Adipocyte (in vitro differentiated cells): Measurements from ENCODE around the gene GCSH.

Experiments
- DNase-seq: peaks from one replicate; pipeline ENCODE4 v3.0.0-alpha.2; 2015; ENCODE audit warnings: low read depth
- H3K27me3 ChIP-seq: replicated peaks from 2 replicates; pipeline ENCODE4 v1.7.0; 2013; ENCODE audit warnings: mild to moderate bottlenecking, low read length, moderate library complexity; ENCODE audit not compliant: control insufficient read depth, insufficient read depth
- H3K36me3 ChIP-seq: 2 replicates; pipeline ENCODE4 v1.7.0; 2013; ENCODE audit warnings: low read length, mild to moderate bottlenecking, moderate library complexity; ENCODE audit not compliant: control insufficient read depth, insufficient read depth, severe bottlenecking
- H3K4me1 ChIP-seq: 2 replicates; pipeline ENCODE4 v1.7.0; 2013; ENCODE audit warnings: mild to moderate bottlenecking, low read length, moderate library complexity; ENCODE audit not compliant: control insufficient read depth, insufficient read depth
- H3K4me3 ChIP-seq: 2 replicates; pipeline ENCODE4 v1.7.0; 2013; ENCODE audit warnings: mild to moderate bottlenecking, low read length, moderate library complexity
- H3K9ac ChIP-seq: 2 replicates; pipeline ENCODE4 v1.7.0; 2013; ENCODE audit warnings: mild to moderate bottlenecking, low read length, moderate library complexity
- H3K9me3 ChIP-seq: 2 replicates; pipeline ENCODE4 v1.7.0; 2013; ENCODE audit warnings: mild to moderate bottlenecking, low read length, moderate library complexity; ENCODE audit not compliant: control insufficient read depth

Gene GCSH

DNA sequence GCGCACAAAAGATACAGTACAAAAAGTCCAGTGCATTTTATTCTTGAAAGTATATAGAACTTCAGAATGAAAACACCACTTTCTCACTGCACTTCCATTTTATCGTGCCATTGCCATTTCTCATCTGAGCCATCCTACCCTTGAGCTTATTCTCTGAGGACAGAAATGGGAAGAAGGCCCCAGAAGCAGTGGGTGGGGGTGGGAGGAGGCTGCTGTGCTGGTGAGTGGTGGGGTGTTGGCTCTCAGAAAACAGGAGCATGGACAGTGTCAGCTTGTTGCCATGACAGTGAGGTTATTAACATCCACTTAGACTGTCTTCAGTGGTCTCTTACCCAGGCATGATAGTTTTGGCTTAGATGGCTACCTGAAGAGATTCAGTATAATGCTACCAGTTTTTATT is 56.1 kb downstream of the GCSH start:
- Histone ChIP-seq H3K4me3 (no peak overlapping the region), H3K36me3 (peaks cover 40% of the 10 kb centered on the region), H3K9me3 (no peaks in the 10 kb centered on the region), H3K27me3 (no peaks in the 10 kb centered on the region), H3K9ac (no peak overlapping the region), H3K4me1 (peaks cover 8% of the 10 kb centered on the region)
- DNase-seq, result no peak

DNA sequence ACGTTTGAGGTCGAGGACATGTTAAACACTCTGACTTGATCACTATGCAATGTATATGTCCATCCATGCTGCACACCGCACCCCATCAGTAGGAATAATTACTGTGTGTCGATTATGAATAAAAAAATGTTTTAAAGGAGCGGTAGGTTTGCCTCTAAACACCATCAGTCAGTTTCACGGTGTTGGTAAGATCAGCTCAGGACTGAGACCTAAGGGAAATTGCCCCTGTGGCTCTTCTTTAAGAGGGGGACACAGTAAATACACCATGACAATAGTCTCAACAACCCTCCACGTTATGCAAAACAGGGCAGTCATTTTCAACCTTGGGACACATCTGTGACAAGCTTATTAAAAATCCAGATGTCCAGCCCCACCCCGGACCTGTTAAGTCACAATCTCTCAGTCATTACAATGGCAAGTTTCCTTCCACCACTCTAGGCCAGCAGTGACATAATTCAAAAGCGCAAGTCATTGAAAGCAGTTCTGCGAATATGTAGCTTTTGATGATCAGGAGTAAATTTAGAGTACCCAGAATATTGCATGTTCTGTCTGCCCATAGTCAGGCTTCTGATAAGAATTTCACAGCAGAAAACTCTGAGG is 59.3 kb downstream of the GCSH start:
- peak overlapping the region; percentile 83 for H3K4me3 ChIP-seq
- peaks cover 8% of the 10 kb centered on the region for H3K4me1 ChIP-seq
- H3K27me3 ChIP-seq, result no peaks in the 10 kb centered on the region
- H3K36me3 ChIP-seq, result peaks cover 7% of the 10 kb centered on the region
- DNase-seq, result peak; percentile 27
- H3K9ac ChIP-seq, result peak overlapping the region; percentile 91
- no peaks in the 10 kb centered on the region for H3K9me3 ChIP-seq

- H3K27me3 ChIP-seq, result no peaks in the 10 kb centered on the region
- H3K4me3 ChIP-seq, result peak overlapping the region; percentile 83
- no peaks in the 10 kb centered on the region for H3K9me3 ChIP-seq
- peak overlapping the region; percentile 91 for H3K9ac ChIP-seq
- H3K4me1 ChIP-seq, result peaks cover 8% of the 10 kb centered on the region
- H3K36me3 ChIP-seq, result peaks cover under 1% of the 10 kb centered on the region
- DNase-seq, result peak; percentile 64
These were observed 60.0 kb downstream of the GCSH start for GRCh38 chr16:81035975-81036750.

DNA sequence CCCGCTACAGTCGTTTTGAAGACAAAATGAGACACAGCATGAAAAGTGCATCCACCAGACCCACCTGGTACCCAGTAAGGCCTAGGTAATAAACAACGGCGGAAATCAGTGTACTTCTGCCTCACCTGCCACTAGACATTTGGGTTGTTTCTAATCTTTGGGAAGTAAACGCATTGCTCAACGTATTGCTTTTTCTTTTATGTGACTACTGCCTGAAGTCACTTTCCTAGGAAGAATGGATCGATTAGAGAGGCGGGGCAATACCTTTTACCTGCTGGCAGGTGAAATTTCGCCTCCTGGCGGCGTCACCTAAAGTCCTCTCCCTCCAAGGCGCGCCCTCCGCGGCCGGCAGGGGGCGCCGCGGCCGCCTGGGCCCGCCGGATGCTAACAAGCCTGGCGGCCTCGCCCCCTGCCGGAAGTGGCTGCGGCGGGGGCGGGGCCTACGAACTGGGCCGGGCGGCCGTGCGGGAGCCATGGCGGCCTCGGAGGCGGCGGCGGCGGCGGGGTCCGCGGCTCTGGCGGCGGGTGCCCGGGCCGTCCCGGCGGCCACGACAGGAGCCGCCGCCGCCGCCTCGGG is 60.7 kb downstream of the GCSH start, which contains the start of gene ATMIN:
Gene ATMIN (plus strand): TSS at position 445 of the 577 bp plus-strand sequence. CDS start 29 bp downstream, at position 474.
- Histone ChIP-seq H3K36me3 (no peaks in the 10 kb centered on the region), H3K4me1 (peaks cover 8% of the 10 kb centered on the region), H3K9me3 (no peaks in the 10 kb centered on the region), H3K4me3 (peak within 1 kb of the TSS; percentile 83), H3K9ac (peak within 1 kb of the TSS; percentile 91), H3K27me3 (no peaks in the 10 kb centered on the region)
- peak; percentile 96 for DNase-seq
